Measurements from ENCODE around the gene WDCP.
A peak's percentile ranks its signal among the peaks of the same experiment; 100 is the strongest.
"Not testable (repeated sequence)": the region's sequence is repeated elsewhere in the genome, so short reads cannot be mapped to it uniquely, and the experiment has no call there.

Gene WDCP, protein sequence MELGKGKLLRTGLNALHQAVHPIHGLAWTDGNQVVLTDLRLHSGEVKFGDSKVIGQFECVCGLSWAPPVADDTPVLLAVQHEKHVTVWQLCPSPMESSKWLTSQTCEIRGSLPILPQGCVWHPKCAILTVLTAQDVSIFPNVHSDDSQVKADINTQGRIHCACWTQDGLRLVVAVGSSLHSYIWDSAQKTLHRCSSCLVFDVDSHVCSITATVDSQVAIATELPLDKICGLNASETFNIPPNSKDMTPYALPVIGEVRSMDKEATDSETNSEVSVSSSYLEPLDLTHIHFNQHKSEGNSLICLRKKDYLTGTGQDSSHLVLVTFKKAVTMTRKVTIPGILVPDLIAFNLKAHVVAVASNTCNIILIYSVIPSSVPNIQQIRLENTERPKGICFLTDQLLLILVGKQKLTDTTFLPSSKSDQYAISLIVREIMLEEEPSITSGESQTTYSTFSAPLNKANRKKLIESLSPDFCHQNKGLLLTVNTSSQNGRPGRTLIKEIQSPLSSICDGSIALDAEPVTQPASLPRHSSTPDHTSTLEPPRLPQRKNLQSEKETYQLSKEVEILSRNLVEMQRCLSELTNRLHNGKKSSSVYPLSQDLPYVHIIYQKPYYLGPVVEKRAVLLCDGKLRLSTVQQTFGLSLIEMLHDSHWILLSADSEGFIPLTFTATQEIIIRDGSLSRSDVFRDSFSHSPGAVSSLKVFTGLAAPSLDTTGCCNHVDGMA

DNA sequence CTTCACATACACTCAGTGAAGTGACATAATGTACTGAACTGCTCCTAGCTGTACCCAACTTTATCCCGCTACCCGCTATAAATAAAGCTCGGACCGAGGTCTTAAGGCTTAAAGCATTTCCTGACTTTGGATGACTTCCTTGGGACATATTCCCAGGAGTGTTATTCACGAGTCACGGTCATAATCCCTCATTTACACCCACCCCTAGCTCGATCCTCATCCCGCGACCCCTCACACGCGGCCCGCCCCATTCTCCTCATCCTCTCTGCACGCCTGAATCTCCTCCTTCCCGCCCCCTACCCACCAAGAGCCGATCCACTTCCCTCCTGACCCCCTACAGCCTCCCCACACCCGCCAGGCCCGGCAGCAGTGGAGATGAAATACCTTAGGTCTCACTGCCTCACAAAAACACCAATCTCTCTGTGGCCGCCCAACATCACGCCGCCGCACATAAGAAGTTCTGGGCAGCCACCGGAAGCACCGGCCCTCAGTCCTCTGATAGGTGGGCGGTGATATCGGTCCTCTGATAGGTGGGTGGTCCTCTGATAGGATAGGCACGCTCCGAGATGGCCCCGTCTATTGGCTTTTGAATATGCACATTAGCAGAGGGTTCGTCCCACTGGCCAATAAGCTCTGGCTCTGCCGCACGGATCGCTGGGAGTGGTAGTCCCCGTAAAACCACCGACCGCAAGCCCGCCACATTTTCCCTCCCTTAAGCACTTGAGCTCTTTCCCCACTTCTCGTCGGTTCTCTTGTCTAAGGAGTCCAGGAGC, at the start of gene WDCP:
Gene WDCP (minus strand): TSS at position 462 of the 773 bp plus-strand sequence. CDS start 7,897 bp downstream, outside the sequence.
- peak; percentile 96 for DNase-seq

DNA sequence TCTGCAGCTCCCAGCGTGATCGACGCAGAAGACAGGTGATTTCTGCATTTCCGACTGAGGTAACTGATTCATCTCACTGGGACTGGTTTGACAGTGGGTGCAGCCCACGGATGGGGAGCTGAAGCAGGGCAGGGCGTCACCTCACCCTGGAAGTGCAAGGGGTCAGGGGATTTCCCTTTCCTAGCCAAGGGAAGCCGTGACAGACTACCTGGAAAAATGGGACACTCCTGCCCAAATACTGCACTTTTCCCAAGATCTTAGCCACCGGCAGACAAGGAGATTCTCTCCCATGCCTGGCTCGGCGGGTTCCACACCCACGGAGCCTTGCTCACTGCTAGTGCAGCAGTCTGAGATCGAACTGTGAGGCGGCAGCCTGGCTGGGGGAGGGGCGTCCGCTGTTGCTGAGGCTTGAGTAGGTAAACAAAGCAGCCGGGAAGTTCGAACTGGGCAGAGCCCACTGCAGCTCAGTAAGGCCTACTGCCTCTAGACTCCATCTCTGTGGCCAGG, 48.0 kb upstream of the WDCP start:
- not testable (repeated sequence) for DNase-seq

DNA sequence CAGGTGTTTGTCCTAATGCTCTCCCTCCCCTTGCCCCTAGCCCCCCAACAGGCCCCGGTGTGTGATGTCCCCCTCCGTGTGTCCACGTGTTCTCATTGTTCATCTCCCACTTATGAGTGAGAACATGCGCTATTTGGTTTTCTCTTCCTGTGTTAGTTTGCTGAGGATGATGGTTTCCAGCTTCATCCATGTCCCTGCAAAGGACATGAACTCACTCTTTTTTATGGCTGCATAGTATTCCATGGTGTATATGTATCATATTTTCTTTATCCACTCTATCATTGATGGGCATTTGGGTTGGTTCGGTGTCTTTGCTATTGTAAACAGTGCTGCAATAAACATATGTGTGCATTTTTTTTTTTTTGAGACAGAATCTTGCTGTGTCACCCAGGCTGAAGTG, 46.1 kb upstream of the WDCP start:
- DNase-seq: not testable (repeated sequence)

DNA sequence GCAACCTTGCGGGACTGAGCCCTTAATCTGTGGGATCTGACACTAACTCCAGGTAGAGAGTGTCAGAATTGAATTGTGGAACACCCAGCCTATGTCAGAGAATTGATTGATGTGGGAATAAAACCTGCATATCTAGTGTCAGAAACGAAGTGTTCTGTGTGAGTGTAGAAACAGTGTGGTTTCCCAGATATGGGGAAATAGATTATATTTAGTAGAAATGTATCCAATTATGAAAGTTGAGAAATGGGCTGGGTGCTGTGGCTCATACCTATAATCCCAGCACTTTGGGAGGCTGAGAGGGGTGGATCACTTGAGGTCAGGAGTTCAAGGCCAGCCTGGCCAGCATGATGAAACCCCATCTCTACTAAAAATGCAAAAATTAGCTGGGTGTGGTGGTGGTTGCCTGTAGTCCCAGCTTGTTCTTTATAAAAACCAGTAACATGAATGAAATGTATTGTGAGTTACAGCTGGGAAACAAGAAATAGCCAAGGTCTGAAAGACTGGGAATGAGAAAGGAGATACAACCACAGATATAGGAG, 41.7 kb upstream of the WDCP start:
- DNase-seq: no peak

DNA sequence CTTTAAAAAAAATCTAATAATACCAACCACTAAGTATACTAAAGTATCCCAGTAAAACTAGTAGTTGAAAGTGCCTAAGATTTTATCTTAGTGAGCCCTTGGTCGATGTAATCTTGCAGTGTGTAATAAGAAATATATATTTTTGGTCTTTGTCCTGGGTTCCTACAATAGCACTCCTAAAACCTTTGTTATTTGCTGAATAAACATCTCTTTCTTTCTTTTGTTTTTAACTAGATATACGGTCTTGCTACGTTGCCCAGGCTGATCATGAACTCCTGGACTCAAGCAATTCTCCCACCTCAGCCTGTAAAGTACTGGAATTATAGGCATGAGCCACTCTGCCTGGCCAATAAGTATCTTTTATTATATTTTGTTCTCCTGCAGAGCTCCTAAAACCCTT, 39.8 kb upstream of the WDCP start:
- no peak for DNase-seq

DNA sequence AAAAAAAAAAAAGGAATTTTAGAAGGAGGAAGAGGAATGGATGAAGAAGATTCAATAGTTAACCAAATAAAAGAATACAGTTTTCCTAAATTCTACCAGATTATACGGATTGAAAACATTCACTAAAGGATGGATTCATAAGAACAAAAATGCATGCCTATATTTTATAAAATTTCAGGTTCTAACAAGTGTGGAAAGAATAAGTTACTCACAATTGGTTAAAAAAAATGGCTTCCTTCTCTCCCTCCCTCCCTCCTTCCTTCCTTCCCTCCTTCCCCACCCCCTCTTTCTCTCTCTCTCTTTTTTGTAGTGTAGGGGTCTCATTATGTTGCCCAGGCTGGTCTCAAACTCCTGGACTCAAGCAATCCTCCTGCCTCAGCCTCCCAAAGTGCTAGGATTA, 39.0 kb upstream of the WDCP start:
- DNase-seq: no peak

DNA sequence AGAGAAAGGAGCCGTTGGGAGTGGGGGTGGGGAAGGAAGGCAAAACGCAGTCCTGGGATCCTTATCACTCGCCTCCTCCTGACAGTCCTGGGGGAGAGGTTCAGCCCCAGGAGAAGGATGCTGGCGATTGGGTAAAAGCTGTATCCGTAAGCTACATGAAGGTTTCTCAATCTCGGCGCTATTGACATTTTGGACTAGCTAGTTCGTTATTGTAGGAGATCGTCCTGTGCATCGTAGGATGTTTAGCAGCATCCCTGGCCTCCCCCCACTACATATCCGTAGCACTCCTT, 38.0 kb upstream of the WDCP start:
- no peak for DNase-seq

DNA sequence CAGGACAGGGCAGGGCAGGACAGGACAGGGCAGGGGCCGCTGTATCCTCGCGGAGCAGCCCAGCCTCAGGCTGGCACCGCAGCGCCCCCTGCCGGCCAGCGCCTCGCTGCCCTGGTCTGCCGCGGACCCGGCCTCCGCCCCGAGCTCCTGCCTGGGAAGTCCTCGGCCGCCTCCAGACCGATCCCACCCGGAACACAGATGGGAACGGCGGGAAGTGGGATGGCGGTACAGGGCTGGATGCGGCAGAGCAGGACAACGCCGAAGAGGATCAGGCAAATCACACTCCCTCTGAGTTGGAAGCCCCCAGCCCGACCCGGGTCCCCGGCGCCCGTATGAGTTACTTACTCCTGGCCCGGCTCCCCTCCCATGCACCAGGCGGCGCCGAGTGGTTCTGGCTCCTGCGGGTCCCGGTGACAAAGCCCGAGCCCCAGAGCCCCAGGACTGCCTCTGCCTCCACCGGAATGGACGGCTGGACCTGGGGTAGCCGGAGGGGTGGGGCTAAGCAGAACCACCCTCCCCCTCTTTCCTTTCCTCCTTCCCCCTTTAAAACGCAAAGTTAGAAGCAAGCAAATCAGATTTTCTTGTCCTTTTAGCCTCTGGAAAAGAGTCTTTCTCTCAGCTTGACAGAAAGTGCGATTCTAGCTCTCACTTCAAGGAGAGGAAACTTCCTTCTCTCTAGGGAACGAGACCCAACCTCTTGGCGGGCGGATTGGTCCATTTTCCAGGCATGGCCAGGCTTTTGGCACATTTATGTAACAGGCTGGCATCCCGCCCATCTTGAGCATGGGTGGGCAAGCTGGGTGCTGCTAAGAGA, 37.4 kb upstream of the WDCP start, which contains the start of gene TP53I3:
Gene TP53I3 (minus strand): TSS at position 449 of the 814 bp plus-strand sequence. CDS start 508 bp downstream, outside the sequence.
- DNase-seq: peak; percentile 88

DNA sequence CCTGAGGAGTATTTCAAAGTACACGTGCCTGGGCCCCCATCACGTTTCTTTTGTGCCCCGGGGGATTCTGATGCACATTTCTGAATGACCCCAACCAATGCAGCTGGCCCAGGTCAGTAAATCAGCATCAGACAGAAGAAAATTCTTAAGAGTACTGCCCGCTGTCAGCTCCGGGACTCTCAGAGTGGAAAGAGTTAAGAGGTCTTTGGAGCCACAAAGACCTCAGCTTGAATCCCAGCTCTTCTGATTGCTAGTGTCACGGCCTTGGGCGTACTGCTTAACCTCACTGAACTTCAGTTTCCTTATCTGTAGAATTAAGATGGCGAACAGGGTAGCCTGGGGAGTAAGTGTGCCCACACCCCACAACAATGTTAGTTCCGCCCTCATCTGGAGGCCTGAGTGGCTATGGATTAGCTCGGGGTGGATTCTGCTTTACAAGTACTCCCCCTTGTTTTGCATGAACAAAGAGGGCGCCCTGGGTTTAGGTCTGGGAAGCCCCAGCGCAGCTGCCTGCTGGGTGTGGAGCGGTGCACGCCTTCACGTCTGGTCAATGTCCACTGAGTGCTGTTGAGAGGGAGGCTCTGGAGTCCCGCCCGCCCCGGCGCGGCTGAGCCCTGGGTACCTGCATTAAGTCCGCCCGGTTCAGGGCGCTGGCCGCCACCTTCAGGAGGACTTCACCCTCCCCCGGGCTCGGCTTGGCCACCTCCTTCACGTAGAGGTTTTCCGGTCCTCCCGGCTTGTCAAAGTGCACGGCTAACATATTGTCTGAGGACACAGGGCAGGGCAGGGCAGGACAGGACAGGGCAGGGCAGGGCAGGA, 36.6 kb upstream of the WDCP start:
- peak; percentile 80 to 81 for DNase-seq

DNA sequence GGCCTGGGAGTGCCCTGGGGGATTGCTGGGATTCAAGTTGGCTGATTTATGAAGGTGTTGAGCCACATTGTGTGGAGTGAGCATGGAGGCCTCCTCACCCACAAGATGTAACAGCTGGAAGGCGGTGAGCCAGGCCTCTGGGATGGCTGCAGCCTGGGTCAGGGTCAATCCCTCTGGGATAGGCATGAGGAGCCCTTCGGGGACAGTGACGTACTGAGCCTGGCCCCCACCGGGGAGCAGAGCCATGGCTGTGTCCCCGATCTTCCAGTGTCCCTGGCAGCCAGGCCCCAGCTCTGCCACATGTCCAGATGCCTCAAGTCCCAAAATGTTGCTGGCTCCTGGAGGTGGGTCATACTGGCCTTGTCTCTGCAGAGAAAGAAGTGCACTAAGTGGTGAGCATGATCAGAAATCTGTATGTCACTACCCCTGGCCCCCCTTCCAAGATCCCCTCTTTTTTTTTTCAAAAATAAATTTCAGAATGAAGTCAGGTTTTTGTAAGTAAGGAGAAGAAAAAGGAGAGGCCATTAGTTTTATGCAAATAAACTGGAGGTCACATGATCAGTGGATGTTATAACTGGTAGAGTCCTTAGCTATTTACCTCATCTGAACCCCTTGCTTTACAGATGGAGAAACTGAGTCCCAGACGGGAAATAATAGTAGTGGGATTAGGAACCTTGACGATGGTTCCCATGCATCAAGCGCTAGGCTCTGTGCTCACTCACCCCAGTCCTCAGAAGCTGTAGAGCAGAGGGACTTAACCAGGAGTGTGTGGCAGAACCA, 35.8 kb upstream of the WDCP start:
- DNase-seq: no peak

DNA sequence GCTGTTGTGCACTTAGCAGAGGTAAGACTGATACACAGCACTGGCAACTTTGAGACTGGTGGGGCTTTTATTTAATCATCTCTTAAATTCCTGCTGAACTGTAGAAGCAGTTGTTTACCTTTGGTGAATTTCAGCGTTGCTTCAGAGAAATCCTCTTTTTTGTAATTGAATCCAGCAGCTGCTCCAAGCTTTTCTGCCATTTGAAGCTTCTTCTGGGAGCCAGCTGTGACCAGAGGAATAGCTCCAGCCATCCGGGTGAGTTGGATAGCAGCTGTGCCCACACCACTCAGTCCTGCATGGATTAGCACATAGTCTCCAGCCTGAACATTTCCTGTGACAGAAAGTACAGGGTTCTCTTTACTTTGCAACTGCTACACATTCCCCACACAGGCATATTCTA, 33.5 kb upstream of the WDCP start:
- no peak for DNase-seq

DNA sequence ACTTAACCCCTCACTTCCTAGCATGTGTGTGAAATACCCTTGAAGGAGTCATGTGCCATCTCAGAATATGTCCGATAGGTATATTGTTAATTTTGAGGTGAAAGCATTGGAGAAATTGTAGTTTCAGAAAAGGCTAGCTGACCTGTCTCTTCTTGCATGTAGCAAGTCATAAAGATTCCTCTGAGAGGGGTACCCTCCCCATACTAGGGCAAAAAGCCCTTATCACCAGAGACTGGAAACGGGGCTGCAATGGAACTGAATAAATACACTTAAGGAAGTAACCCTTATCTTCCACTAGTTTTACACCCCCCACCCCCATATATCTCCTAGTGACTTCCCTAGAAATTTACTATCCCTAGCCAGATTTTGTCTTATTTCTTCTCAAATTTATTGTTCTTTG, 30.7 kb upstream of the WDCP start:
- no peak for DNase-seq

DNA sequence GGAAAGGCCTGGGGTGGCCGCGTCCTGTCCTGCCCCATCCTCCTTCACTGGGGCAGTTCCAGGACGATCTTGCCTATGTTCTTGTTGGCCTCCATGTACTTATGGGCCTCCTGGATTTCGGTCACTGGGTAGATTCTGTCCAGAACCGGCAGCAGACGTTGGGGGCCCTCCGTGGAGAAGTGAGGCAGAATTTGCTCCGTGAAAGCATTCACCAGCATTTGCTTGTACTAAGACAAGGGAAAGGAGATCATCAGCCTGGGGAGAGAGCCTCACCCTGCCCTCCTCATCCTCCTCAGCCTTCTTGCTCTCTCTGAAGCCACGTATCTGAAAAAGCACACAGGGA, 30.3 kb upstream of the WDCP start:
- DNase-seq: no peak

DNA sequence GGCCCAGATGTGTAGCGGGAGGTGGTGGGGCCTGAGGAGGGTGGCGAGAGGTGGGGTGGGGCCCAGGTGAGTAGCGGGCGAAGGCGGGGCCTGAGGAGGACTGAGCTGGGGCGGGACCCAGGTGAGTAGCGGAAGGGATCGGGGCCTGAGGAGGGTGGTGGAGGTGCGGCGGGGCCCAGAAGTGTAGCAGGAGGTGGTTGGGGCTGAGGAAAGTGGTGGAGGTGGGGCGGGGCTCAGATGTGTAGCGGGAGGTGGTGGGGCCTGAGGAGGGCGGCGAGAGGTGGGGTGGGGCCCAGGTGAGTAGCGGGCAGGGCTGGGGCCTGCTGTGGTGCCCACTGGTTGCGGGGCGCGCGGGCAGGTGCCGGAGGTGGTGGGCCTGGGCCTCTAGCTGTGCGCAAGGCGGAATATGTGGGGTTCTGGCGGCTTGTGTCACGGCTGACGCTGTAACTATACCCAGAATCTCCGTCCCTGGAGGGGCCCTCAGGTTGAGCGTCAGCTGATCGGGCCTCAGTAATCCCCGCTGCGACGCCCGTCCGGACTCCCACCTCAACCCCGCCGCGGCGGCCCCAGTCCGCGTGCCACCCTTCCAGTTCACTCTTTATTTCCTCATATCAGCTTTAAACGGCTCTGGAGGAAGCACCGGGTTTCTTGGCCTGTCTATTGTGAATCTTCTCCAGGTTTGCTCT, 29.8 kb upstream of the WDCP start:
- DNase-seq: no peak

DNA sequence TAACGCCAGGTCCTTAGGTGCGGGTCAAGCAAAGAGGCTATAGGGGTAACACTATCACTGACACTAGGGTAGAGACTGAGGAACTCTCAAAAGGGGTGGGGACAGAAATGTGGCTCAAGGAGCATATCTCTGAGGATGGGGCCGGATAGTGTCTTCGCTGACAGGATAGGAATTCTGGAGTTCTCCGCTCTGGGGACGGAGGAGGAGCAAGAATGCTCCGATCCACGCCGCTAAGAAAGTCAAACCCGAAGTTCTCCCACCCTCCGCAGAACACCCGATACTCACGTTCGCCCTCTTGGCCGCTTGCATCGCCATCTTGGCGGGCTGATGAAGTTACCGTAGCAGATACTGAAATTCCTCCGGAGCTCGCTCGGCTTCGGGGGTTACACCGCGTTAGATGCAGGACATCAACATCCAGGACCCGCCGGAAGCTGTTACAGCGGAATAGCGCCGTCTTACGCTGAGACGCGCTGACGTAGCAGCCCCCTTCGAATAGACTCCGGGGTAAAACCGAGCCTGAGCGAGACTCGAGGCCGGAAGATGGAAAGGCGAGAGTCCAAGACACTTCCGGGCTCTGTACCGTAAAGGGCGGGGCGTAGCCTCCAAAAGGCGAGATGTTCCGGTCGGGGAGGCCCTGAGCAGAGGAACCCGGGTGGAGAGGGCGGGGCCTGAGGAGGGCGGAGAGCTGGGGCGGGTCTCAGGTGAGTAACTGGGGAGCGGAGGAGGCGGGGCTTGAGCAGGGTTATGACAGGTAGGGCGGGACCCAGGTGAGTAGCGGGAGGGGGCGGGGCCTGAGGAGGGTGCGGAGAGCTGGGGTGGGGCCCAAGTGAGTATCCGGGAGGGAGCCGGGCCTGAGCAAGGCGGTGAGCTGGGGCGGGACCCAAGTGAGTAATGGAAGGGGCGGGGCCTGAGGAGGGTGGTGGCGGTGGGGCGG, 29.0 kb upstream of the WDCP start, which contains the start of gene SF3B6:
Gene SF3B6 (minus strand): TSS at position 412 of the 934 bp plus-strand sequence. CDS start 97 bp downstream, at position 315.
- DNase-seq: peak; percentile 98 to 99

DNA sequence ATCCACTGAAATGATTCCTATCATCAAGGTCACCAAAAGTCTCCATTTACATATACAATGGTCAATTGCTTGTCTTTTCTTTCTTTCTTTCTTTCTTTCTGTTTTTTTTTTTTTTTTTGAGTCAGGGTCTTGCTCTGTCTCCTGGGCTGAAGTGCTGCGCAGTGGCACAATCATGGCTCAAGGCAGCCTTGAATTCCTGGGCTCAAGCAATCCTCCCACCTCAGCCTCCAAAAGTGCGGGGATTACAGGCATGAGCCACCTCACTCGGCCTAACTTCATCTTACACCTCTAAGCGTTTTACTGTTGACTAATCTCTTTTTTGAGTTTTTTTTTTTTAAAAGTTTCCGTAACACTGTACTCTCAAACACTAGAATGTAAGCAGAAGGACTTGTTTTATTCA, 28.1 kb upstream of the WDCP start:
- DNase-seq: no peak

DNA sequence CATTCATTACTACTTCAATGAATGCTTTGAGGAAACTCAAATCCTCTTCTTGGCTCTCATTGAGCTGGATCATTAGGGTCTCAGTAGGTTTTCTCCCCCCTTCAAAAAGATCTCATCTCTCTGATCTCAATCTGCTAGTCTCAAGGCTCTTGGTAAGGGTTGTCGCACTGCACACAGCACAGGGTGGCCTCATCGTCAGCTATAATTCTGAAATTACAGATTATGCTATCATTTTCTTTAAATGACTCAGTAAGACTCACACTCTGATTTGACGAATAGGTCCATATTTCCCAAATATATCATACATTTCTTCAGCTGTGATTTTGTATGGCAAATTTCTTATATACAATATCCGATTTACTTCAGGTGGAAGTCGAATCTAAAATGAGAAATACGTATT, 26.6 kb upstream of the WDCP start:
- DNase-seq: no peak

DNA sequence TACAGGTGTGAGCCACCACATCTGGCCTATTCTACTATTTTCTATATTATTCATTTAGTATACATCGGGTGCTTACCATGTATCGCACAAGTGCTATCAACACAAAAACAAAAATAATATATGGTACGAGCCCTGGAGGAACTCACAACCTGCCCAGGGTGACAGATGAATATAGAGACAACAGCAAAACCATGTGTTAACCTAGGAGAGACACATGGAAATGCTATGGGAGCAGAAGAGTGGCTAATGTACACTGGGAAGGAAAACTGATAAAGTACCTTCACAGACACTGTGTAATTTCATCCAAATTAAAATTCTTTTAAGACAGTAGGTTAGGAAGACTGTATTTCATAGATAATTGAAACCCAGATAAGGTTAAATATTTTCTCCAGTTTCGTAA, 25.1 kb upstream of the WDCP start:
- DNase-seq: no peak

DNA sequence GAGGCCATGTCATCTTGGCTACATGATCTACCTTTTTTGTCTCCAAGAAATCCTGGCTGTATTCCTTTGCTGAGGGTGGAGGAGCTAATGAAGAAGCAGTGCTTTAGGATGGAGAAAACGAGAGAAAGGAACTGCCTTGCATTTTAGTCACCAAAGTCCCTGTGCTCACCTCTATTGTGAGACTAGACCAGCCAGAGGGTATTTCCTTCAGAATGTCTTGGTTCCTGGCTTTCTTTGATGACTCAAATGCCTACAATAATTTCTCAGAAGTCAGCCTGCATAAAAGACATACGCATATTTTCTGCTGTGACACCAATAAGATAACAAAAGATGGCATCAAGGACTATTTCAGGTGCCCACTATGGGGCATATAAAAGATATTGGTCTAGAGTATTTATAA, 18.1 kb upstream of the WDCP start:
- no peak for DNase-seq
